Fibroblast of skin of left biceps (primary cell): ENCODE measurements around the gene RPS4Y2.

Experiments
- DNase-seq, 2 experiments: peaks; one replicate each; pipeline ENCODE4 v3.0.0-alpha.2; 2013; ENCODE audit warnings: low read depth in 2 of 2

RPS4Y2 gene

GRCh38 chrY:20755808-20756207 lies at the start of gene RPS4Y2:
Gene RPS4Y2 (plus strand): TSS chrY:20756108. CDS start chrY:20756164, 56 bp downstream.
- DNase-seq: no peak

GRCh38 chrY:20714391-20714790 lies 41.5 kb upstream of the RPS4Y2 start:
- DNase-seq: no peak

DNA sequence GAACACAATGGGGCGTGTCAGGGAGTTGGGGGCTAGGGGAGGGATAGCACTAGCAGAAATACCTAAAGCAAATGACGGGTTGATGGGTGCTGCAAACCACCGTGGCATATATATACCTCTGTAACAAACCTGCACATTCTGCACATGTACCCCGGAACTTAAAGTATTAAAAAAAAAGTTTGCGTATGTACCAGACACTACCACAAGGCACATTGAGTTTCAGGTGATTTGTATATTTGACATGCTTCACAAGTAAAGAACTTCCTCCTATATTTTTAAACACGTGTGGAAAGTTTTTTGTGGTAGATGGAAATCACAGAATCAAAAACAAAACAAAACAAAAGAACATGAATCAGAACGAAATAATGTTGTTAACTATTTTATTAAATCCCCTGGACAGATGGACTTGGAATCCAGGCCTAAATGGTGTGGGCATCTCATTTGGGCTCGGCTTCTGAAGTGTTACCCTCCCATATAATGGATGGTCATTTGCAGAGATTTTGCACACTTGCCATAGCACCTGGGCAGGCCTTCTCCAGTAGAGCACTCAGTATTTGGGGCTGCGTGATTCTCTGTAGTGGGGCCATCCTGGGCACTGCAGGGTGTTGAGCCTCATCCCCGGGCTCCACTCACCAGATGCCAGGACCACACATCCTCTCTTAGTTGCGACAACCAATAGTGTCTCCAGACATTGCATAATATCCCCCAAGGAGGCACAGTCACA lies 29.6 kb upstream of the RPS4Y2 start:
- DNase-seq: no peak

GRCh38 chrY:20735200-20735599 lies 20.7 kb upstream of the RPS4Y2 start:
- no peak for DNase-seq

GRCh38 chrY:20739806-20740205 lies 16.1 kb upstream of the RPS4Y2 start:
- no peak for DNase-seq

DNA sequence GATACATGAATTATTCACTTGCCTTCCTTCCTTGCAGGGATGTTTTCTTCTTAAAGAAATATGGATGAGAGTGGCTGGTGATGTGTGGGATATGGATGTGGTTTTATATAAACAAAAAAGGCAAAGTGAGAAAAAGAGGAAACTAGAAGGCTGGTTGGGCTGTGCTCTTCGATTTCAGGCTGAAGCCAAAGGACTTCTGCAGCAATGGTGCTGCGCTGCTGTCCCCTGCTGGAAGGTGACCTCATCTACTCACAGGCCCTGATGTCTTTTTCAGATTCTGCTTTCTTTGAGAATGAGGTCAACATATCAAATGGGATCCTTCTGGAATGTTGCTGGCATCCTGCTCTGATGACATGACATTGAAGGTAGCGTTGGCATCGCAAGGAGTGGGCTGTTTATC lies 15.3 kb upstream of the RPS4Y2 start:
- DNase-seq: no peak

GRCh38 chrY:20745060-20745459 lies 10.8 kb upstream of the RPS4Y2 start:
- no peak for DNase-seq

- DNase-seq: no peak
Observed at GRCh38 chrY:20746919-20747318, 9.0 kb upstream of the RPS4Y2 start.

DNA sequence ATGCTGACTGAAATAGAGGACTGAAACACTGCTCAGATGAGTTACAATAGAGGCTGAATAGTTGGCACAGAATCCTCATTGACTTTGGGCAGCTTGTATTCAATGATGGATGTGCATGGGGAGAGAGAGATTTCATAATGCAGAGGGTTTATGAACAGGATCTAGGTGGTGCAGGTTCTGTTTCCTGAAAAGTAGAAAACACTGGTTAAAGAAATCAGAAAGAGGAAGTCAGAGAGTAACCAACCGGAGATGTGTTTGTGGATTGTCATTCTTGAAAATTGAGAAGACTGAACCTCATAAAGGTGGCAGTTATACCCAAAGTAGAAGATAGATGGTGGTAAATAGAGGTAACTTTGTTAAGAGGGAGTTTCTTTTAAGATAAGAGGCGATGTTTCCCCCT lies 8.0 kb downstream of the RPS4Y2 start:
- DNase-seq: no peak

DNA sequence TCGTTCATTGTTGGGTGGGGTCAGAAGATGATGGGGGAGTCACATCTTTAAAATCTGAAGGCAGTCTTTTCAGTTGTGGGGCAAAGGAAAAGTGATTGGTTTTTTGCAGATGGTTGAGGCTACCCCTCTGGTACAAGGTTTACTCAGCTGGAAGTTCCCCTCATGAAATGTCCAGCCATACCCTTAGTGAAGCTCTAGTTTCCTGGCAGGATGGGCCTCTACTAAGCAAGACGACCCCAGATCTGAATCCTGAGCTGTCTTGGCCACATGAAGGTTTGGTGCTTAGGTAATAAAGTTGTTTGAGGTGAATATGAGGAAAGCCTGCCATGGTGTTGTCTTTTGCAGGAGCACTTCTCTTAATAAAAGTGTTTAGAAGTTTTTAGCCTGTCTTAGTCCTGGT lies 9.2 kb downstream of the RPS4Y2 start:
- no peak for DNase-seq

- no peak for DNase-seq
Observed at GRCh38 chrY:20770755-20771154, 14.8 kb downstream of the RPS4Y2 start.

DNA sequence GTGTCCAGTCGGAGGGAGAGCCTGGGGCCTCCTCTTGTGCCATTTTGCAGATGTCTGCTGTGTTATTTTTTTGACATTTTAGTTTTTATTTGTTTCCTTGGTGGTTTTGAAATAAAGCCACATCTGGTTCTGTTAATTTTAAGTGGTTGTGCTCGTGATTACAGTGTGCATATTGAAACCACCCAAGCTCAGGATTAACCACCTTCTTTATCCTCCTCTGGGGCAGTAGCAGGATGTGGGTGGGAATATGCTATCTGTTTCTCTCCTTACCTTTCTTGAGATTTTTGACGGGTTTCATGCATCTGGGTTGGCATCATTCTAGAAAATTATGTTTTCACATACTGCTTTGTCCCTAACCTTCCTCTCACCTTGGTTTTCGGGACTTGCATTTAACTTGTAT lies 20.2 kb downstream of the RPS4Y2 start:
- no peak for DNase-seq

GRCh38 chrY:20780104-20780654 lies 24.3 kb downstream of the RPS4Y2 start:
- DNase-seq: no peak

- DNase-seq: no peak
Observed at GRCh38 chrY:20780776-20781175, 24.9 kb downstream of the RPS4Y2 start.

DNA sequence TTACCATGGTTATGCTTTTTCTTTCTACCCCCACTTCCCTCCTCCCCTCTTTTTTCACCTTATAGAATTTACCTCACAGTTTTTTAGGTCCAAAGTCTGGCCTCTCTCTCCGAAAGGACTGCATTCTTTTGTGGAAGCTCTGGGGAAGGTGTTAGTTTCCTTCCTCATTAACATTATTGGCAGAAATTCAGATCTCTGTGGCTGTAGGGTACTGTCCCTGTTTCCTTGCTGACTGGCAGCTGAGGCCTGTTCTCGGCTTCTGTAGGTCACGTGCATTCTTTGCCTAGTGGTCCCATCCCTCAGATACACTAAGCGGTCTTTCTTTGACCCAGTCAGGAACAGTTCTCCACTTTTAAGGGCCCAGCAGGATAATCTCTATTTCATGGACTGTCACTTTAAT lies 25.5 kb downstream of the RPS4Y2 start:
- DNase-seq: no peak

DNA sequence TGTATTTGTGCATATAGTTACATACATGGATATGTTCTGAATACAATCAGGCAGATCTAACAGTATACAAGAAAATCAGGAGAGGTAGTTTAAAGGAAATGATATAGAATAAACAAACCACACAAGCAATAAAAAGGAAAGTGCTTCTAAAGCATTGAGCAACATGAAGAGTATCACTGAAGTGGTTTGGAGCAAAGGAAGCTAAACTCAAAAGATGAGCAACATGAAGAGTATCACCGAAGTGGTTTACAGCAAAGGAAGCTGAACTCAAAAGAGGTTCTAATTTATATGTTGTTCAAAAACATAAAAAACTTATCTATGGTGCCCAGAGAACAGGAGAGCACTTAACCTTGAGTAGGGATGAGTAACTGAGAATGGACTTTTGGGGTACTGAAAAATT lies 29.1 kb downstream of the RPS4Y2 start:
- no peak for DNase-seq

GRCh38 chrY:20787076-20787475 lies 31.2 kb downstream of the RPS4Y2 start:
- DNase-seq: no peak

DNA sequence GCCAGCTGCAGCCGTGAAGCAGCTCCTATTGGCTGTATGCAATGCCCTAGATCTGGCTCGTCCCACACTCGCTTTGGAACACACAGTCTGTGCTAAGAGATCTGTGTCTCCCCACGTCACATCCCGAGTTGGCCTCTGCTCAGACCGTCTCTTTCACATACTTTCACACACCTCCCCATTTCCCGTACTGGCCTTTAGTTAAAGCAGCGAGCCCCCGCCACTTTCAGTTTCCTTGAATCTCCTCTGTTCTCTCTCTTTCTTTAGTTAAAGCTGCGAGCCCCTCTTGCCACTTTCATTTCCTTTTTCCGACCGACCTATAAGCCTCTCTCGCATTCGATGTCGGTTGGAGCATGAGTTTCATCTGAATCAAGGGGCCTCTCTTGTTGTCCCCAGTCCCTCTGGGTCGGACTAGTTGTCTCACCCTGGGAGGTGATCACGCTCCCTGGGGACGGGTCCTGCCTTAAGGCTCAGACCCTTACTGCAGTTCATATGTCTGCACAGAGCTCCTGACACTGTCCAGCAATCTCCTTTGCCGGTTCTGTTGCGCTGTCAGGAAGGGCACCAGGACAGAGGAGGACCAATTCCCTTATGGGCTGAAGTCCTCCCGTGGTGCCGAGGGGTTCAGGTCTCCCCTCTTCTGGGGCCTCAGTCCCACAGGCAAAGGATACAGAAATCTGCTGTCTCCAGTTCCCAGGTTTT lies 42.6 kb downstream of the RPS4Y2 start:
- DNase-seq: no peak

- DNase-seq: no peak
Observed at GRCh38 chrY:20802659-20803058, 46.8 kb downstream of the RPS4Y2 start.

GRCh38 chrY:20806243-20806642 lies 50.3 kb downstream of the RPS4Y2 start:
- DNase-seq: no peak

GRCh38 chrY:20813459-20813858 lies 57.6 kb downstream of the RPS4Y2 start:
- DNase-seq: no peak

DNA sequence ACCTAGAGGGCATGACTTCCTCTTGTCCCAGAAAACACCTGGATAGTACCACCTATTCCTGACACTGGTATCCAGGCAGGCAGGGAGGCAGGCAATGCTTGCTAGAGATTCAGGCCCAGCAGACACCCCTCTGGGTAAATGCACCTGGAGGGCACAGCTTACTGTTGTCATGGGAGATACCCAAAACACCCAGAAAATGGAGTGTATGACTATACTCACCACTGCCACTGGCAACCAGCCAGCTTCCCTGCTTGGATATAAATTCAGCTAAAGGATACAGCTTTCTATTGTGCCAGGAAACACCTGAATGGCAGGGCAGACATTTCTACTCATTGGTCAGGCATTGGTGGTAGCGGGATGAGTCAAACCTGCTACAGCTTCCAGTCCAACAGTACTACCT lies 58.9 kb downstream of the RPS4Y2 start:
- no peak for DNase-seq

DNA sequence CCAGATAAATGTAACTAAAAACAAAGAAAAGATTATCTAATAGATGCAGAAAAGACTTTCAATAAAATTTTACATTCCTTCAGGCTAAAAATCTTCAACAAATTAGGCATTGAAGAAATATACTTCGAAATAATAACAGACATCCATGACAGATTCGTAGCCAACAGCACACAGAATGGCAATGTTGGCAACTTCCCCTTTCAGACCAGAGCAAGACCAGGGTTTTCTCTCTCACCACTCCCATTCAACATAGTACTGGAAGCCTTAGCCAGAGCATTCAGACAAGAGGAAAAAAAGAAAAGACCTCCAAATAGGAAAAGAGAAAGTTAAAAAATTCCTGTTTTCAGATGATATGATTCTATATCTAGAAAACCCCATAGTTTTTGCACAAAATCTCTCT lies 61.2 kb downstream of the RPS4Y2 start:
- DNase-seq: no peak
